ENCODE data around the gene ATP23. TPM values are rescaled to one million over a fixed set of nuclear protein-coding genes. Genes with fewer than 3 reads are reported as not detected.

The ATP23 gene
- total RNA-seq, 1 experiment from 2014 or later: 6.1 TPM

DNA sequence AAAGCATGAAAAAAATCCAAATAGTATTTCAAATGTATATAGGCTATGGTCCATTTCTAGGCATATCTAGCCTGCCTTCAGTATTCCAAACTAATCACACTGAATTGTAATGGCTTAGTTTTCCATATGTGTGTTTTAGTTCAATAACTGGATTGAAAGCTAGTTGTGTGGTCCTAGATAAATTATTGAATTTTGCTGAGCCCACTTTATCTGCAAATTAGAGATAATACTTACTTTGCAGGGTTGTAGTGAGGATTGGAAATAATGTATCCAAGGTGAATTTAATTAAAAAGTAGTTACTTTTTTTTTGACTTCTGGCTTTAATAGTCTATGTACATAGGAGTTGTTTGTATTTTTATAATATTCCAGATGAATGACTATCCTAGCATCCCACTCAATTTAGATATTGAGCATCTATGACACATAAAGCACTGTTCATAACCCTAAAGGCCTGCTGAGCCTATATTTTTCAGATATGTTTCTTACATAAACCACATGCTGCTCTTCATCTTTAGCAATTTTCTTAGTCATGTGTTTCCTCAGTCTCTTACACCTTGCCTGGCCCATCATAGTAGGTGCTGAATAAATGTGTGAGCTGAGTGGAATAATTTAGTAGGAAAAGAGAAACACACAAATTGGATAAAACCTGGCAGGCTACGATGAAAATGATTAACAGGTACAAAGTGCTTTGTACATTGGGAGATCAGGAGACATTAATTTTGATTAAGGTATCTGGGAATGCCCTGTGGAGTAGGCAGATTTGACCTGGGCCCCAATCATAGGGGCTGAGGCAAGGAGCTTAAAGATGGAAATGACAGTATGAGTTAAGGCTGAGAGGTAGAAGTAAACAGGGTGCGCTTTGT is 1.1 kb upstream of the ATP23 start:
- Mint-ChIP-seq H3K36me3 (no peaks in the 10 kb centered on the region), H3K27ac (no peak overlapping the region), H3K4me1 (peaks cover 12% of the 10 kb centered on the region), H3K4me3 (peak overlapping the region; percentile 88), H3K27me3 (ENCODE audit: low read depth) (peaks cover 34% of the 10 kb centered on the region), H3K9me3 (0 out of 2 replicates have a peak, but pooled peaks cover 3% of the 10 kb centered on the region)
- ChIA-PET CTCF (interaction anchor here (0.6 to 1.3 kb wide), 5 partner anchors 46 to 214 kb away, joined by 3 to 5 read pairs (median 3); partner anchors contain the start of gene CTDSP2), POLR2A (interaction anchor here (1.3 to 1.4 kb wide), 2 partner anchors 11 to 94 kb away, joined by 3 to 6 read pairs; partner anchors contain the start of gene CTDSP2)
- DNase-seq (ENCODE audit: low spot score) (no peak), ATAC-seq (no peak)
- TF ChIP-seq TCF7 (CRISPR knock-in tag; IDR thresholded peaks at IDR 0.05; ENCODE audit: low read depth): no peak
- TF ChIP-seq ZNF317 (CRISPR knock-in tag; IDR thresholded peaks at IDR 0.05; ENCODE audit: borderline replicate concordance, low read depth): no peak
- no peak for TF ChIP-seq FOXP4 (CRISPR knock-in tag; IDR thresholded peaks at IDR 0.05)
- no peak for TF ChIP-seq GTF2I (CRISPR knock-in tag; conservative IDR thresholded peaks at IDR 0.05)
- no peak for TF ChIP-seq ZNF671 (CRISPR knock-in tag; IDR thresholded peaks at IDR 0.05)
- TF ChIP-seq TEAD4 (CRISPR knock-in tag; IDR thresholded peaks at IDR 0.05): no peak
- no peak for TF ChIP-seq ETV6 (CRISPR knock-in tag; IDR thresholded peaks at IDR 0.05)
- TF ChIP-seq, protein P1, sequence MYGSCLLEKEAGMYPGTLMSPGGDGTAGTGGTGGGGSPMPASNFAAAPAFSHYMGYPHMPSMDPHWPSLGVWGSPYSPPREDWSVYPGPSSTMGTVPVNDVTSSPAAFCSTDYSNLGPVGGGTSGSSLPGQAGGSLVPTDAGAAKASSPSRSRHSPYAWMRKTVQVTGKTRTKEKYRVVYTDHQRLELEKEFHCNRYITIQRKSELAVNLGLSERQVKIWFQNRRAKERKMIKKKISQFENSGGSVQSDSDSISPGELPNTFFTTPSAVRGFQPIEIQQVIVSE (CRISPR knock-in tag; IDR thresholded peaks at IDR 0.05; ENCODE audit: borderline replicate concordance): no peak
- TF ChIP-seq, protein P2, sequence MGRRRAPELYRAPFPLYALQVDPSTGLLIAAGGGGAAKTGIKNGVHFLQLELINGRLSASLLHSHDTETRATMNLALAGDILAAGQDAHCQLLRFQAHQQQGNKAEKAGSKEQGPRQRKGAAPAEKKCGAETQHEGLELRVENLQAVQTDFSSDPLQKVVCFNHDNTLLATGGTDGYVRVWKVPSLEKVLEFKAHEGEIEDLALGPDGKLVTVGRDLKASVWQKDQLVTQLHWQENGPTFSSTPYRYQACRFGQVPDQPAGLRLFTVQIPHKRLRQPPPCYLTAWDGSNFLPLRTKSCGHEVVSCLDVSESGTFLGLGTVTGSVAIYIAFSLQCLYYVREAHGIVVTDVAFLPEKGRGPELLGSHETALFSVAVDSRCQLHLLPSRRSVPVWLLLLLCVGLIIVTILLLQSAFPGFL (CRISPR knock-in tag; IDR thresholded peaks at IDR 0.05; ENCODE audit: borderline replicate concordance): no peak
- TF ChIP-seq SMAD3 (CRISPR knock-in tag; IDR thresholded peaks at IDR 0.05; ENCODE audit: borderline replicate concordance): no peak
- TF ChIP-seq ZNF263 (CRISPR knock-in tag; IDR thresholded peaks at IDR 0.05; ENCODE audit: low read depth): no peak
- TF ChIP-seq SMAD4 (CRISPR knock-in tag; IDR thresholded peaks at IDR 0.05): no peak
- TF ChIP-seq, protein P3, sequence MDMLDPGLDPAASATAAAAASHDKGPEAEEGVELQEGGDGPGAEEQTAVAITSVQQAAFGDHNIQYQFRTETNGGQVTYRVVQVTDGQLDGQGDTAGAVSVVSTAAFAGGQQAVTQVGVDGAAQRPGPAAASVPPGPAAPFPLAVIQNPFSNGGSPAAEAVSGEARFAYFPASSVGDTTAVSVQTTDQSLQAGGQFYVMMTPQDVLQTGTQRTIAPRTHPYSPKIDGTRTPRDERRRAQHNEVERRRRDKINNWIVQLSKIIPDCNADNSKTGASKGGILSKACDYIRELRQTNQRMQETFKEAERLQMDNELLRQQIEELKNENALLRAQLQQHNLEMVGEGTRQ (CRISPR knock-in tag; IDR thresholded peaks at IDR 0.05): no peak
- TF ChIP-seq ZNF219 (CRISPR knock-in tag; IDR thresholded peaks at IDR 0.05; ENCODE audit: borderline replicate concordance): no peak
- TF ChIP-seq, protein P4, sequence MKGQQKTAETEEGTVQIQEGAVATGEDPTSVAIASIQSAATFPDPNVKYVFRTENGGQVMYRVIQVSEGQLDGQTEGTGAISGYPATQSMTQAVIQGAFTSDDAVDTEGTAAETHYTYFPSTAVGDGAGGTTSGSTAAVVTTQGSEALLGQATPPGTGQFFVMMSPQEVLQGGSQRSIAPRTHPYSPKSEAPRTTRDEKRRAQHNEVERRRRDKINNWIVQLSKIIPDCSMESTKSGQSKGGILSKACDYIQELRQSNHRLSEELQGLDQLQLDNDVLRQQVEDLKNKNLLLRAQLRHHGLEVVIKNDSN (CRISPR knock-in tag; IDR thresholded peaks at IDR 0.05): no peak
- no peak for TF ChIP-seq AR (CRISPR knock-in tag; IDR thresholded peaks at IDR 0.05)
- no peak for TF ChIP-seq CTCF (IDR thresholded peaks at IDR 0.05)
- TF ChIP-seq NFE2L1 (CRISPR knock-in tag; IDR thresholded peaks at IDR 0.05): no peak

All from WTC11 (cell line).